OCI-LY7 (cell line): Measurements from ENCODE around the gene SYCP2L. TPM values are rescaled to one million over a fixed set of nuclear protein-coding genes. Genes with fewer than 3 reads are reported as not detected.
"Not testable (repeated sequence)": the region's sequence is repeated elsewhere in the genome, so short reads cannot be mapped to it uniquely, and the experiment has no call there.

ENCODE experiments used
- BruUV-seq: library from RNA; stranded (reverse); fragments of 400-500 nt; replicated peaks from 2 replicates; lab custom pipeline; 2021; lab: Mats Ljungman, UMichigan
- CTCF ChIA-PET: fragments of 300-600 bp; sonication (Branson Sonifier 250); formaldehyde crosslinking; loops from one replicate; lab custom pipeline; 2022; ENCODE audit warnings: antibody characterized with exemption; ENCODE audit not compliant: unreplicated experiment; lab: Charles Lee
- POLR2A ChIA-PET: fragments of 300-600 bp; sonication (Branson Sonifier 250); formaldehyde crosslinking; loops from one replicate; lab custom pipeline; 2022; ENCODE audit warnings: antibody characterized with exemption; lab: Charles Lee
- DNase-seq: peaks from one replicate; pipeline ENCODE4 v3.0.0-alpha.2; 2015; ENCODE audit warnings: low spot score
- H2AFZ ChIP-seq: fragments of 200-600 bp; sonication (generic), shearing (Covaris generic); 2 replicates; pipeline ENCODE4 v1.6.1; 2014; ENCODE audit warnings: mild to moderate bottlenecking, antibody characterized with exemption, low read length, moderate library complexity
- H3K27ac ChIP-seq: fragments of 200-600 bp; sonication (generic); 2 replicates; pipeline ENCODE4 v1.5.1; 2014; ENCODE audit warnings: mixed run types, low read depth, mild to moderate bottlenecking, moderate library complexity, low read length, inconsistent platforms; ENCODE audit not compliant: poor library complexity, severe bottlenecking
- H3K36me3 ChIP-seq: fragments of 200-600 bp; sonication (generic); 2 replicates; pipeline ENCODE4 v1.6.1; 2014; ENCODE audit warnings: mild to moderate bottlenecking, antibody characterized with exemption, low read length, moderate library complexity, mixed read lengths; ENCODE audit not compliant: insufficient read depth
- H3K4me1 ChIP-seq: fragments of 200-600 bp; sonication (generic); 2 replicates; pipeline ENCODE4 v1.5.1; 2014; ENCODE audit warnings: mild to moderate bottlenecking, low read length; ENCODE audit not compliant: insufficient read depth, poor library complexity, severe bottlenecking
- H3K4me2 ChIP-seq: fragments of 200-600 bp; sonication (generic); 2 replicates; pipeline ENCODE4 v1.6.1; 2014; ENCODE audit warnings: mild to moderate bottlenecking, low read length
- H3K4me3 ChIP-seq: fragments of 200-600 bp; sonication (generic); 2 replicates; pipeline ENCODE4 v1.5.1; 2014; ENCODE audit warnings: mild to moderate bottlenecking, low read depth, low read length; ENCODE audit not compliant: poor library complexity, severe bottlenecking
- H3K79me2 ChIP-seq: fragments of 200-600 bp; sonication (generic); 2 replicates; pipeline ENCODE4 v1.6.1; 2016; ENCODE audit warnings: low read depth, mild to moderate bottlenecking, low read length, moderate library complexity, mixed read lengths; ENCODE audit not compliant: insufficient read depth
- H3K9me2 ChIP-seq: fragments of 200-600 bp; sonication (generic); 2 replicates; pipeline ENCODE4 v1.6.1; 2016; ENCODE audit warnings: mild to moderate bottlenecking, low read length, mixed read lengths; ENCODE audit not compliant: insufficient read depth
- H3K9me3 ChIP-seq: fragments of 200-600 bp; sonication (generic); 2 replicates; pipeline ENCODE4 v1.6.1; 2014; ENCODE audit warnings: mild to moderate bottlenecking, mixed run types, low read length, mixed read lengths
- H4K20me1 ChIP-seq: fragments of 200-600 bp; sonication (generic); 2 replicates; pipeline ENCODE4 v1.6.1; 2014; ENCODE audit warnings: mild to moderate bottlenecking, antibody characterized with exemption, low read length, moderate library complexity, mixed read lengths; ENCODE audit not compliant: insufficient read depth
- CTCF ChIP-seq: fragments of 200-600 bp; sonication (generic); conservative IDR thresholded peaks from 2 replicates; pipeline ENCODE4 v1.5.1; 2014; ENCODE audit warnings: mild to moderate bottlenecking, antibody characterized with exemption, low read length, moderate library complexity, mixed read lengths
- EZH2phosphoT487 ChIP-seq: fragments of 200-600 bp; sonication (generic); IDR thresholded peaks from 2 replicates; pipeline ENCODE4 v1.6.1; 2018; ENCODE audit warnings: low read depth, borderline replicate concordance, mild to moderate bottlenecking, mixed run types, antibody characterized with exemption, low read length, moderate library complexity, mixed read lengths
- intact Hi-C: fragments of 100-400 bp; cut with micrococcal nuclease; formaldehyde crosslinking; loops from one replicate; pipeline ENCODE4 v1.10.0; 2022; ENCODE audit not compliant: unreplicated experiment
- total RNA-seq, 2 experiments: library from RNA; depleted of rRNA in 1 of 2; stranded (reverse); fragments of >200 nt in 1 of 2; shearing (Covaris generic) in 1 of 2; gene quantifications; 2 replicates each; pipeline ENCODE4 v1.2.3, GENCODE V29; 2014 to 2022

SYCP2L gene
- total RNA-seq, 2 experiments from 2014 or later, result 1.3 to 1.4 TPM

- intact Hi-C loops, result no loop called here
- no peak overlapping the region for H3K27ac ChIP-seq
- TF ChIP-seq CTCF (no peak), EZH2phosphoT487 (no peak)
- no peak overlapping the region for H2AFZ ChIP-seq
- no peak overlapping the region for H3K4me3 ChIP-seq
- H4K20me1 ChIP-seq, result no peaks in the 10 kb centered on the region
- POLR2A ChIA-PET, result no interaction called here
- H3K4me2 ChIP-seq, result no peak overlapping the region
- CTCF ChIA-PET, result no interaction called here
- BruUV-seq, result no TSS peak
- H3K9me3 ChIP-seq, result no peaks in the 10 kb centered on the region
- DNase-seq, result no peak
- H3K36me3 ChIP-seq, result no peaks in the 10 kb centered on the region
- H3K9me2 ChIP-seq, result no peaks in the 10 kb centered on the region
- H3K4me1 ChIP-seq, result no peaks in the 10 kb centered on the region
- H3K79me2 ChIP-seq, result no peaks in the 10 kb centered on the region
Observed at GRCh38 chr6:10979603-10980002, 92.8 kb downstream of the SYCP2L start.

- Histone ChIP-seq H3K9me2 (no peaks in the 10 kb centered on the region), H3K36me3 (no peaks in the 10 kb centered on the region), H3K4me3 (no peak overlapping the region), H4K20me1 (no peaks in the 10 kb centered on the region), H3K4me1 (no peaks in the 10 kb centered on the region), H3K4me2 (no peak overlapping the region), H3K9me3 (no peaks in the 10 kb centered on the region), H2AFZ (no peak overlapping the region), H3K27ac (no peak overlapping the region), H3K79me2 (no peaks in the 10 kb centered on the region)
- intact Hi-C loops, result no loop called here
- POLR2A ChIA-PET, result interaction anchor here (0.6 kb wide), 1 partner anchor 18 kb away, joined by 3 read pairs; no protein-coding TSS in a partner anchor
- no TSS peak for BruUV-seq
- no peak for TF ChIP-seq EZH2phosphoT487
- TF ChIP-seq CTCF, result no peak
- DNase-seq, result no peak
- CTCF ChIA-PET, result no interaction called here
Observed at GRCh38 chr6:10981409-10981808, 94.6 kb downstream of the SYCP2L start.

GRCh38 chr6:10984959-10985358 is 98.1 kb downstream of the SYCP2L start:
- CTCF ChIA-PET, H3K79me2 ChIP-seq, H3K9me2 ChIP-seq, H3K36me3 ChIP-seq, BruUV-seq, H4K20me1 ChIP-seq, H3K27ac ChIP-seq, H3K4me3 ChIP-seq, DNase-seq, H3K4me1 ChIP-seq, intact Hi-C loops, H3K4me2 ChIP-seq, POLR2A ChIA-PET, H3K9me3 ChIP-seq, H2AFZ ChIP-seq: not testable (repeated sequence)
